C4-2B (cell line): ENCODE measurements around the gene NBAS.

Source experiments
- H3K27ac ChIP-seq: fragments of 450-650 bp; 2 replicates; pipeline ENCODE4 v1.5.1; 2017
- ZFX ChIP-seq: fragments of 450-650 bp; IDR thresholded peaks from 2 replicates; pipeline ENCODE4 v1.6.1; 2017
- TF ChIP-seq, protein P1 (sequence below): fragments of 450-650 bp; conservative IDR thresholded peaks from 2 replicates; pipeline ENCODE4 v1.5.1; 2017; ENCODE audit warnings: mild to moderate bottlenecking

Gene NBAS

GRCh38 chr2:15603948-15604347 lies 42.8 kb upstream of the NBAS start:
- TF ChIP-seq, protein P1, sequence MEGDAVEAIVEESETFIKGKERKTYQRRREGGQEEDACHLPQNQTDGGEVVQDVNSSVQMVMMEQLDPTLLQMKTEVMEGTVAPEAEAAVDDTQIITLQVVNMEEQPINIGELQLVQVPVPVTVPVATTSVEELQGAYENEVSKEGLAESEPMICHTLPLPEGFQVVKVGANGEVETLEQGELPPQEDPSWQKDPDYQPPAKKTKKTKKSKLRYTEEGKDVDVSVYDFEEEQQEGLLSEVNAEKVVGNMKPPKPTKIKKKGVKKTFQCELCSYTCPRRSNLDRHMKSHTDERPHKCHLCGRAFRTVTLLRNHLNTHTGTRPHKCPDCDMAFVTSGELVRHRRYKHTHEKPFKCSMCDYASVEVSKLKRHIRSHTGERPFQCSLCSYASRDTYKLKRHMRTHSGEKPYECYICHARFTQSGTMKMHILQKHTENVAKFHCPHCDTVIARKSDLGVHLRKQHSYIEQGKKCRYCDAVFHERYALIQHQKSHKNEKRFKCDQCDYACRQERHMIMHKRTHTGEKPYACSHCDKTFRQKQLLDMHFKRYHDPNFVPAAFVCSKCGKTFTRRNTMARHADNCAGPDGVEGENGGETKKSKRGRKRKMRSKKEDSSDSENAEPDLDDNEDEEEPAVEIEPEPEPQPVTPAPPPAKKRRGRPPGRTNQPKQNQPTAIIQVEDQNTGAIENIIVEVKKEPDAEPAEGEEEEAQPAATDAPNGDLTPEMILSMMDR, result no peak
- TF ChIP-seq ZFX, result no peak
- H3K27ac ChIP-seq, result no peak overlapping the region

DNA sequence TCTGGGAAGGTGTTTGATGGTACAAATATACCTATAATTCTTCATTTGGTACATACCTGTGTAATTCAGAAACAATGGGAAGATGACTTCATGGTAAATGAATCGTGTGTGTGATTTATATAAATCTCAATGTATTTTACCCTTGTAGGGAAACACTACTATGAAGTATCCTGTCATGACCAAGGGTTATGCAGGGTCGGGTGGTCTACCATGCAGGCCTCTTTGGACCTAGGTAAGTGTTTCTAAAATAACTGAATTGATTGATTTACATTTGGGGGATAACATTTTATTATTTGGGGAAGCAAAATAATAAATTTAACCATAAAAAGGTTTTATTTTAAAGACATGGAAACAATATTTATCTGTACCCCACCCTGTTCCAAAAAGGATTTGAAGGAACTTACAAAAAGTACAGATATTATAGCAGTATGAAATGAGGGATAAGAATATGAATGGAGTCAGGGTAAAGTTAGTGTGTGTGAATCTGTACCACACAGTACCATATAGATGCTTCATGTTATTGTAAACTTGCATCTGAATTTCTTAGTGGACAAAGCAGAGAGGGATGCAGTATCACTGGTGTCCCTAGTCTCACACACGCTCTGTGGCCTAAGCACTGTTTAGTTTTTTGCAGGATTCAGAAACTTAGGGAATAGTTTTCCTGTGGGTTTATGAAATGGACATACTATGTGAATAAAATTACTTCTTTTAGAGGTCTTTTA lies 42.1 kb upstream of the NBAS start:
- TF ChIP-seq, protein P1, result no peak
- TF ChIP-seq ZFX, result no peak

DNA sequence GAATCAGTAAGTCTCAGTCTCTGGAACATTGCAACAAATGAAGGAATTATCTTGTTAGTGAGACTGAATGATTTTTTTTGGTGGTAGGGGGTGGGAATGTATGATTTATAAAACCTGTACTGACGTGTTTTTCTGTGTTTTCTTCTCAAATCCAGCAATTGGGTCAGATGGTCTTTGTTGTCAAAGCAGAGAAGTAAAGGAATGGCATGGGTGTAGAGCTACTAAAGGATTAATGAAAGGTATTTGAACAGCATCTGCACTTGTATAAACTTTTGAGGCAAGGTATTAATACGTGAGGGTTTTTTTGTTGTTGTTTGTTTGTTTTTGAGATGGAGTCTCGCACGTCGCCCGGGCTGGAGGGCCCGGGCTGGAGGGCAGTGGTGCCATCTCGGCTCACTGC lies 41.3 kb upstream of the NBAS start:
- no peak overlapping the region for H3K27ac ChIP-seq
- TF ChIP-seq, protein P1, result no peak
- no peak for TF ChIP-seq ZFX

More for the DNA sequence above, 42.1 kb upstream of the NBAS start:
- no peak overlapping the region for H3K27ac ChIP-seq

GRCh38 chr2:15601681-15602080 lies 40.5 kb upstream of the NBAS start:
- H3K27ac ChIP-seq, result no peak overlapping the region
- no peak for TF ChIP-seq ZFX
- TF ChIP-seq, protein P1, result no peak

- no peak for TF ChIP-seq ZFX
- TF ChIP-seq, protein P1, result no peak
Measured at GRCh38 chr2:15599994-15600393, 38.9 kb upstream of the NBAS start.

DNA sequence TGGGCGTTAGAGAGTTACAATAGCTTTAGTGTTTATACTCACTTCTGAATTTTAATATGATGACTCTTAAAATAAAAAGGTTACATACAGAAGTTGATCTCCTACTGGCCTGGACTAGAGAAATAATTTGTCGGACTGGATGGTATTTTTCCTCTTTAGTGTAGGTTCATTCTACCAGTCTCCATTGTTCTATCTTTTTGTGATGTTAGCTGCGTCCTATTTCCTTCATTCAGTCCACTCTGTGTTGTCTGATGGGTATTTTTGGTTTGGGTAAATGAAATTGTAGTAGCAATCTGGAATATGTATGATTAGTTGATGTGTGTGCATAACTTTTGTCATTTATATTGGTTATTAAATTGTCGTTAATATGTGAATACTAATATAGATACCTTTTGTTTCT lies 35.8 kb upstream of the NBAS start:
- TF ChIP-seq, protein P1, result no peak
- TF ChIP-seq ZFX, result no peak
- no peak overlapping the region for H3K27ac ChIP-seq

More at GRCh38 chr2:15599994-15600393, 38.9 kb upstream of the NBAS start:
- no peak overlapping the region for H3K27ac ChIP-seq

GRCh38 chr2:15596350-15596749 lies 35.2 kb upstream of the NBAS start:
- no peak for TF ChIP-seq ZFX
- TF ChIP-seq, protein P1, result no peak
- H3K27ac ChIP-seq, result no peak overlapping the region
